K562 (cell line): ENCODE results near the gene FUCA1. TPM values are rescaled to one million over a fixed set of nuclear protein-coding genes. Genes with fewer than 3 reads are reported as not detected.
A peak's percentile ranks its signal among the peaks of the same experiment; 100 is the strongest.

ENCODE experiments used
- BRD9 ChIP-seq: fragments of 450-650 bp; IDR thresholded peaks from 2 replicates; pipeline ENCODE4 v1.6.1; 2018; ENCODE audit warnings: low read depth; ENCODE audit not compliant: partially characterized antibody
- CAMTA2 ChIP-seq: fragments of 250-450 bp; sonication (Bioruptor Pico); conservative IDR thresholded peaks from 2 replicates; pipeline ENCODE4 v1.5.1; 2022
- CBFA2T2 ChIP-seq: fragments of 450-650 bp; conservative IDR thresholded peaks from 2 replicates; pipeline ENCODE4 v1.6.1; 2017; ENCODE audit warnings: mild to moderate bottlenecking
- EP400 ChIP-seq: fragments of 450-650 bp; IDR thresholded peaks from 2 replicates; pipeline ENCODE4 v1.6.1; 2017; ENCODE audit warnings: antibody characterized with exemption, mild to moderate bottlenecking, moderate library complexity
- ESRRA ChIP-seq: fragments of 450-650 bp; IDR thresholded peaks from 2 replicates; pipeline ENCODE4 v1.6.1; 2014; ENCODE audit warnings: low read depth, mild to moderate bottlenecking, moderate library complexity, borderline replicate concordance
- FOXM1 ChIP-seq, 2 experiments: fragments of 450-650 bp in 1 of 2; sonication (generic) in 1 of 2; formaldehyde crosslinking in 1 of 2; IDR thresholded peaks; 2 replicates each; pipeline versions ENCODE4 v1.6.1 to v1.9.0; 2017 to 2022; ENCODE audit warnings: low read depth in 2 of 2, mild to moderate bottlenecking in 2 of 2, missing genetic modification reagents in 1 of 2, moderate library complexity in 1 of 2
- FUS ChIP-seq: fragments of 200-400 bp; formaldehyde crosslinking; optimal IDR thresholded peaks from 2 replicates; pipeline ENCODE3; 2017; ENCODE audit warnings: low read depth, low read length
- HCFC1 ChIP-seq: IDR thresholded peaks from 2 replicates; pipeline ENCODE4 v1.6.1; 2012; ENCODE audit warnings: low read depth, low read length, improper control_type of control experiment
- HIVEP1 ChIP-seq: fragments of 250-450 bp; sonication (Bioruptor Pico); IDR thresholded peaks from 2 replicates; pipeline ENCODE4 v1.4.0; 2020; ENCODE audit warnings: mild to moderate bottlenecking
- NRF1 ChIP-seq, 2 experiments: fragments of 450-650 bp; IDR thresholded peaks in 1 of 2; conservative IDR thresholded peaks in 1 of 2; 2 replicates each; pipeline ENCODE4 v1.6.1; 2014; ENCODE audit warnings: mild to moderate bottlenecking in 2 of 2
- PHF21A ChIP-seq: fragments of 450-650 bp; IDR thresholded peaks from 2 replicates; pipeline ENCODE4 v1.6.1; 2017; ENCODE audit warnings: low read depth, borderline replicate concordance
- POLR2A ChIP-seq: fragments of 450-650 bp; conservative IDR thresholded peaks from 2 replicates; pipeline ENCODE4 v1.6.1; 2016
- POLR3A ChIP-seq: IDR thresholded peaks from 2 replicates; pipeline ENCODE4 v1.6.1; 2011; ENCODE audit warnings: borderline replicate concordance, mild to moderate bottlenecking, moderate library complexity; ENCODE audit not compliant: insufficient read length, insufficient read depth; ENCODE audit errors: extremely low read depth
- SIN3B ChIP-seq: fragments of 450-650 bp; IDR thresholded peaks from 2 replicates; pipeline ENCODE4 v1.6.1; 2017; ENCODE audit warnings: low read depth, mild to moderate bottlenecking, moderate library complexity
- SMARCA4 ChIP-seq: fragments of 450-650 bp; IDR thresholded peaks from 2 replicates; pipeline ENCODE4 v1.6.1; 2016
- SUPT5H ChIP-seq: fragments of 450-650 bp; IDR thresholded peaks from 2 replicates; pipeline ENCODE4 v1.6.1; 2016
- TBL1XR1 ChIP-seq, 2 experiments: IDR thresholded peaks; 2 replicates each; pipeline ENCODE4 v1.6.1; 2012; ENCODE audit warnings: improper control_type of control experiment in 2 of 2, low read length in 2 of 2, mild to moderate bottlenecking in 1 of 2
- WHSC1 ChIP-seq: IDR thresholded peaks from one replicate; pipeline ENCODE4 v1.6.1; 2012; ENCODE audit warnings: low read length, control low read depth, inconsistent platforms
- ZNF431 ChIP-seq: sonication (generic); formaldehyde crosslinking; IDR thresholded peaks from 2 replicates; pipeline ENCODE4 v1.8.0; 2022; ENCODE audit warnings: mild to moderate bottlenecking, missing genetic modification reagents
- ZNF551 ChIP-seq: fragments of 250-450 bp; sonication (Bioruptor Pico); IDR thresholded peaks from 2 replicates; pipeline ENCODE4 v1.5.0; 2021; ENCODE audit warnings: mild to moderate bottlenecking, moderate library complexity
- polyA plus RNA-seq, 8 experiments: library from polyadenylated mRNA; depleted of rRNA in 4 of 8; stranded (reverse) in 5 of 8; unstranded in 3 of 8; fragments of >200 nt; fragmentation: Nextera tagmentation in 2 of 8; fragmentation: Illumina TruSeq in 1 of 8; extraction: Ambion mirVana in 2 of 8; extraction: Trizol in 1 of 8; gene quantifications; 2 replicates each; pipeline versions ENCODE4 v1.2.1 to v1.2.3, GENCODE V29; 2011 to 2014; ENCODE audit warnings: inconsistent platforms in 1 of 8, missing spikeins in 1 of 8
- total RNA-seq, 7 experiments: library from RNA; depleted of rRNA in 6 of 7; stranded (reverse); fragments of >200 nt in 6 of 7; fragmentation: Illumina TruSeq in 2 of 7; extraction: Trizol in 2 of 7; gene quantifications; 2 replicates each; pipeline versions ENCODE4 v1.2.1 to v1.2.3, GENCODE V29; 2011 to 2021; ENCODE audit warnings: low replicate concordance in 1 of 7
- TF ChIP-seq, protein P1 (sequence below), 2 experiments: fragments of 450-650 bp in 1 of 2; sonication (generic) in 1 of 2; formaldehyde crosslinking in 1 of 2; IDR thresholded peaks in 1 of 2; conservative IDR thresholded peaks in 1 of 2; 2 replicates each; pipeline versions ENCODE4 v1.6.1 to v1.8.1; 2016 to 2023; ENCODE audit warnings: mild to moderate bottlenecking in 2 of 2, moderate library complexity in 2 of 2, inconsistent platforms in 1 of 2, missing genetic modification reagents in 1 of 2
- TF ChIP-seq, protein P2 (sequence below), 2 experiments: IDR thresholded peaks; 2 replicates each; pipeline ENCODE4 v1.6.1; 2011; ENCODE audit warnings: borderline replicate concordance in 1 of 2, control low read depth in 1 of 2, low read depth in 1 of 2, low read length in 1 of 2, mild to moderate bottlenecking in 1 of 2, mixed read lengths in 1 of 2, moderate library complexity in 1 of 2; ENCODE audit not compliant: insufficient read depth in 1 of 2, insufficient read length in 1 of 2, poor library complexity in 1 of 2, severe bottlenecking in 1 of 2; ENCODE audit errors: extremely low read depth in 1 of 2
- TF ChIP-seq, protein P3 (sequence below): fragments of 250-450 bp; sonication (Bioruptor Pico); IDR thresholded peaks from 2 replicates; pipeline ENCODE4 v1.4.0; 2020; ENCODE audit warnings: mild to moderate bottlenecking, moderate library complexity

Gene FUCA1
- total and polyA plus RNA-seq, 9 of the 15 experiments (the other 6 are each of a cell fraction or from before 2014, with no cell fraction given): 7.0 to 20.5 (median 13.5) TPM

DNA sequence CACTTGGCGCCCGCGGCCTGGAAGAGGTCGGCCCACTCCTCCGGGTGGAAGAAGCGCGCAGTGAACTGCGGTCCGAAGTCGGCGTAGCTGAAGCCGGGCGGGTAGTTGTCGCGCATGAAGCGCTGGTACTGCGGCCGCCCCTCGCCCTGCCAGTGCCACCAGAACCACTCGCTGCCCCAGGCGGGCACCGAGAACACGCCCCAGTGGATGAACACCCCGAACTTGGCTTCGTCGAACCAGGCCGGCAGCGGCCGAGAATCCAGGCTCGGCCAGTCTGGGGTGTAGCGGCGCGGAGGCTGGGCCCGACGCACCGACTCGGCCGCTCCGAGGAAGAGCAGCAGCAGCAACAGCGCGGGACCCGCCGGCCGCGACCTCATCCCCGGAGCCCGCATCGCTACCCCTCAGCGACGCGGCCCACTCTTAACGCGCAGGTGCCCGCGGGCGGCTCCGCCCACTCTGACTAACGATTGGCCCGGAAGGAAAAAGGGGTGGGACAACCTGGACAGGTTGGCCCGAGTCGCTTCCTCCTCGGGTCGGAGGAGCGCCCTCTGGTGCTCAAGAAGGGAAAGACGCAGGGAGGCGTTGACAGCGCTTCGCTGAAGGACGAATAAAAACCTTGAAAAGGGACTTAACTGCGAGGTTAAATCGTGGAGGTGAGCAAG is at the start of gene FUCA1 (continued):
- 0 out of 2 replicates have a peak, but pooled peaks have one; percentile 19 for TF ChIP-seq SIN3B
- TF ChIP-seq EP400: no peak
- no peak for TF ChIP-seq CBFA2T2
- TF ChIP-seq HIVEP1 (CRISPR knock-in tag): 0 out of 2 replicates have a peak, but pooled peaks have one; percentile 45
- TF ChIP-seq FOXM1 (IDR thresholded peaks at IDR 0.05; ENCODE audit: low read depth): no peak
- no peak for TF ChIP-seq FOXM1 (CRISPR knock-in tag; IDR thresholded peaks at IDR 0.05; ENCODE audit: low read depth)
- no peak for TF ChIP-seq FUS
- peak; percentile 91 to 92 for TF ChIP-seq NRF1 (conservative IDR thresholded peaks at IDR 0.05 in 1 of 2, IDR thresholded peaks at IDR 0.05 in 1 of 2)
- TF ChIP-seq WHSC1: no peak
- peak; percentile 71 for TF ChIP-seq ZNF431
- TF ChIP-seq, protein P1, sequence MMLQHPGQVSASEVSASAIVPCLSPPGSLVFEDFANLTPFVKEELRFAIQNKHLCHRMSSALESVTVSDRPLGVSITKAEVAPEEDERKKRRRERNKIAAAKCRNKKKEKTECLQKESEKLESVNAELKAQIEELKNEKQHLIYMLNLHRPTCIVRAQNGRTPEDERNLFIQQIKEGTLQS (IDR thresholded peaks at IDR 0.05): no peak
- TF ChIP-seq, protein P1 (CRISPR knock-in tag; conservative IDR thresholded peaks at IDR 0.05): 0 out of 2 replicates have a peak, but pooled peaks have one; percentile 65
- TF ChIP-seq POLR3A: no peak
- TF ChIP-seq SMARCA4: no peak
- TF ChIP-seq POLR2A: peak; percentile 66
- 0 out of 4 replicates have a peak, but pooled peaks of 1 of the 2 experiments have one; percentile 51 for TF ChIP-seq TBL1XR1 (IDR thresholded peaks at IDR 0.05; ENCODE audit: low read length in 2 of 2)
- TF ChIP-seq, protein P2, sequence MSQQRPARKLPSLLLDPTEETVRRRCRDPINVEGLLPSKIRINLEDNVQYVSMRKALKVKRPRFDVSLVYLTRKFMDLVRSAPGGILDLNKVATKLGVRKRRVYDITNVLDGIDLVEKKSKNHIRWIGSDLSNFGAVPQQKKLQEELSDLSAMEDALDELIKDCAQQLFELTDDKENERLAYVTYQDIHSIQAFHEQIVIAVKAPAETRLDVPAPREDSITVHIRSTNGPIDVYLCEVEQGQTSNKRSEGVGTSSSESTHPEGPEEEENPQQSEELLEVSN (IDR thresholded peaks at IDR 0.05; ENCODE audit: borderline replicate concordance in 1 of 2, extremely low read depth in 1 of 2, insufficient read depth in 1 of 2, insufficient read length in 1 of 2, low read depth in 1 of 2, low read length in 1 of 2, poor library complexity in 1 of 2, severe bottlenecking in 1 of 2): peak in 1 of 2 experiments; percentile 33
- no peak for TF ChIP-seq PHF21A
- no peak for TF ChIP-seq CAMTA2 (CRISPR knock-in tag)
- TF ChIP-seq, protein P3, sequence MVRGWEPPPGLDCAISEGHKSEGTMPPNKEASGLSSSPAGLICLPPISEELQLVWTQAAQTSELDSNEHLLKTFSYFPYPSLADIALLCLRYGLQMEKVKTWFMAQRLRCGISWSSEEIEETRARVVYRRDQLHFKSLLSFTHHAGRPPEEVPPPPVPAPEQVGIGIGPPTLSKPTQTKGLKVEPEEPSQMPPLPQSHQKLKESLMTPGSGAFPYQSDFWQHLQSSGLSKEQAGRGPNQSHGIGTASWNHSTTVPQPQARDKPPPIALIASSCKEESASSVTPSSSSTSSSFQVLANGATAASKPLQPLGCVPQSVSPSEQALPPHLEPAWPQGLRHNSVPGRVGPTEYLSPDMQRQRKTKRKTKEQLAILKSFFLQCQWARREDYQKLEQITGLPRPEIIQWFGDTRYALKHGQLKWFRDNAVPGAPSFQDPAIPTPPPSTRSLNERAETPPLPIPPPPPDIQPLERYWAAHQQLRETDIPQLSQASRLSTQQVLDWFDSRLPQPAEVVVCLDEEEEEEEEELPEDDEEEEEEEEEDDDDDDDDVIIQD (CRISPR knock-in tag): no peak; the same call in 1 of the 2 replicates
- 0 out of 2 replicates have a peak, but pooled peaks have one; percentile 46 for TF ChIP-seq HCFC1
- TF ChIP-seq BRD9: no peak
- TF ChIP-seq ESRRA: peak; percentile 86
- TF ChIP-seq ZNF551: no peak
- TF ChIP-seq SUPT5H: peak; percentile 69
